Upper lobe of left lung (tissue), 4 donors: ENCODE measurements around the gene ATL1.

ENCODE experiments used
- EP300 ChIP-seq, 4 donors: sonication (generic); formaldehyde crosslinking; IDR thresholded peaks; one replicate each; pipeline ENCODE4 v1.5.1; 2017; ENCODE audit warnings: antibody characterized with exemption in 4 of 4, control low read depth in 2 of 4
- POLR2A ChIP-seq, 4 donors: fragments of 450-650 bp; IDR thresholded peaks; one replicate each; pipeline ENCODE4 v1.5.1; 2016 to 2017; ENCODE audit warnings: antibody characterized with exemption in 4 of 4, mild to moderate bottlenecking in 2 of 4
- POLR2AphosphoS5 ChIP-seq, 2 donors: sonication (generic); formaldehyde crosslinking; IDR thresholded peaks; one replicate each; pipeline ENCODE4 v1.5.1; 2017; ENCODE audit warnings: antibody characterized with exemption in 2 of 2
- TF ChIP-seq, protein P1 (sequence below), 6 experiments: fragments of 450-650 bp in 4 of 6; fragments of 200-600 bp in 2 of 6; sonication (generic) in 2 of 6; IDR thresholded peaks; one replicate each; pipeline ENCODE4 v1.5.1; 2016 to 2019; ENCODE audit warnings: antibody characterized with exemption in 6 of 6

DNA sequence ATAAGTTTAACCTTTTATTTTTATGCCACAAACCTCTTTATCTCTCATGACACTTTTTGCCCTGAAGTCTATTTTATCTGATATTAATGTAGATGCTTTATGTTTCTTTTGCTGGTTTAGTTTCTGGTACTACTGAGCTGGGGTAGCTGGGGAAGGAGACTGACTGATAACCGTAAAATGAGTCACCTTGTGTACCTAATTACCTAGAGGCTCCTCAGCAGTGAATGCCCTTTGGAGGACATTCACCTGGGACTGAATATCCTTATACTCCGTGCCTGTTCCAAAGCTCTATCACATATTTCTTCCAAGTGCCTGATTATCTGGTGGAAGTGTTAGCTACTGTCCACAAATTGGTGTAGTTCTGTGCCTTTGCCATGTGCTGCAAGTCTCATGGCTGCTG lies 13.9 kb downstream of the ATL1 start:
- TF ChIP-seq, protein P1, sequence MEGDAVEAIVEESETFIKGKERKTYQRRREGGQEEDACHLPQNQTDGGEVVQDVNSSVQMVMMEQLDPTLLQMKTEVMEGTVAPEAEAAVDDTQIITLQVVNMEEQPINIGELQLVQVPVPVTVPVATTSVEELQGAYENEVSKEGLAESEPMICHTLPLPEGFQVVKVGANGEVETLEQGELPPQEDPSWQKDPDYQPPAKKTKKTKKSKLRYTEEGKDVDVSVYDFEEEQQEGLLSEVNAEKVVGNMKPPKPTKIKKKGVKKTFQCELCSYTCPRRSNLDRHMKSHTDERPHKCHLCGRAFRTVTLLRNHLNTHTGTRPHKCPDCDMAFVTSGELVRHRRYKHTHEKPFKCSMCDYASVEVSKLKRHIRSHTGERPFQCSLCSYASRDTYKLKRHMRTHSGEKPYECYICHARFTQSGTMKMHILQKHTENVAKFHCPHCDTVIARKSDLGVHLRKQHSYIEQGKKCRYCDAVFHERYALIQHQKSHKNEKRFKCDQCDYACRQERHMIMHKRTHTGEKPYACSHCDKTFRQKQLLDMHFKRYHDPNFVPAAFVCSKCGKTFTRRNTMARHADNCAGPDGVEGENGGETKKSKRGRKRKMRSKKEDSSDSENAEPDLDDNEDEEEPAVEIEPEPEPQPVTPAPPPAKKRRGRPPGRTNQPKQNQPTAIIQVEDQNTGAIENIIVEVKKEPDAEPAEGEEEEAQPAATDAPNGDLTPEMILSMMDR (IDR thresholded peaks at IDR 0.05) = no peak
- TF ChIP-seq POLR2A (IDR thresholded peaks at IDR 0.05) (no peak), POLR2AphosphoS5 (IDR thresholded peaks at IDR 0.05) (no peak), EP300 (IDR thresholded peaks at IDR 0.05) (no peak)
